Astrocyte (in vitro differentiated cells and primary cell): ENCODE data around the gene ZNF3. TPM values are rescaled to one million over a fixed set of nuclear protein-coding genes. Genes with fewer than 3 reads are reported as not detected.
A peak's percentile ranks its signal among the peaks of the same experiment; 100 is the strongest.

Experiments
- DNase-seq: peaks from one replicate; pipeline ENCODE4 v3.0.0-alpha.2; 2010; ENCODE audit warnings: low read depth
- FAIRE-seq: peaks from 2 replicates; lab custom pipeline; 2011; peaks lifted over from hg19 to GRCh38; lab: Jason Lieb, UNC
- H2AFZ ChIP-seq: 2 replicates; pipeline ENCODE4 v1.6.0; 2012; ENCODE audit warnings: low read depth, low read length, inconsistent platforms
- H3K27ac ChIP-seq: 2 replicates; pipeline ENCODE4 v1.5.1; 2011; ENCODE audit warnings: low read depth, low read length, inconsistent platforms
- H3K27me3 ChIP-seq: 2 replicates; pipeline ENCODE4 v1.6.0; 2011; ENCODE audit warnings: low read length, inconsistent platforms; ENCODE audit not compliant: insufficient read depth
- H3K36me3 ChIP-seq: 2 replicates; pipeline ENCODE4 v1.5.1; 2011; ENCODE audit warnings: low read length, inconsistent platforms; ENCODE audit not compliant: insufficient read depth
- H3K4me1 ChIP-seq: 2 replicates; pipeline ENCODE4 v1.5.1; 2011; ENCODE audit warnings: low read length, inconsistent platforms; ENCODE audit not compliant: insufficient read depth
- H3K4me2 ChIP-seq: 2 replicates; pipeline ENCODE4 v1.6.0; 2012; ENCODE audit warnings: low read length, inconsistent platforms
- H3K4me3 ChIP-seq: 2 replicates; pipeline ENCODE4 v1.5.1; 2011; ENCODE audit warnings: low read depth, mild to moderate bottlenecking, low read length, inconsistent platforms; ENCODE audit not compliant: insufficient read depth
- H3K79me2 ChIP-seq: 2 replicates; pipeline ENCODE4 v1.6.0; 2012; ENCODE audit warnings: mild to moderate bottlenecking, low read length, inconsistent platforms; ENCODE audit not compliant: insufficient read depth
- H3K9ac ChIP-seq: 2 replicates; pipeline ENCODE4 v1.6.0; 2012; ENCODE audit warnings: mild to moderate bottlenecking, low read length, inconsistent platforms
- H3K9me3 ChIP-seq: 2 replicates; pipeline ENCODE4 v1.5.1; 2012; ENCODE audit warnings: low read depth, mild to moderate bottlenecking, low read length, inconsistent platforms; ENCODE audit not compliant: insufficient read depth
- H4K20me1 ChIP-seq: 2 replicates; pipeline ENCODE4 v1.6.0; 2012; ENCODE audit warnings: low read length, inconsistent platforms; ENCODE audit not compliant: insufficient read depth
- H3K27ac Mint-ChIP-seq: one replicate; pipeline ENCODE4 v1.8.0; 2021; ENCODE audit warnings: mild to moderate bottlenecking, mixed read lengths; ENCODE audit not compliant: unreplicated experiment
- H3K27me3 Mint-ChIP-seq: one replicate; pipeline ENCODE4 v1.8.0; 2021; ENCODE audit warnings: low read depth, mixed read lengths; ENCODE audit not compliant: unreplicated experiment
- H3K36me3 Mint-ChIP-seq: one replicate; pipeline ENCODE4 v1.8.0; 2021; ENCODE audit warnings: low read depth, mixed read lengths; ENCODE audit not compliant: unreplicated experiment
- H3K4me1 Mint-ChIP-seq: one replicate; pipeline ENCODE4 v1.8.0; 2021; ENCODE audit warnings: low read depth, mixed read lengths; ENCODE audit not compliant: unreplicated experiment
- H3K4me3 Mint-ChIP-seq: one replicate; pipeline ENCODE4 v1.8.0; 2021; ENCODE audit warnings: mild to moderate bottlenecking, moderate library complexity, mixed read lengths; ENCODE audit not compliant: unreplicated experiment
- H3K9me3 Mint-ChIP-seq: one replicate; pipeline ENCODE4 v1.8.0; 2021; ENCODE audit warnings: mild to moderate bottlenecking, mixed read lengths; ENCODE audit not compliant: unreplicated experiment
- EZH2 ChIP-seq: IDR thresholded peaks from 2 replicates; pipeline ENCODE4 v1.6.1; 2012; ENCODE audit warnings: mild to moderate bottlenecking, low read length, inconsistent platforms; ENCODE audit not compliant: insufficient read depth
- total RNA-seq: library from RNA; stranded (reverse); gene quantifications from 2 replicates; pipeline ENCODE4 v1.2.1, GENCODE V29; 2021
- TF ChIP-seq, protein P1 (sequence below): IDR thresholded peaks from 2 replicates; pipeline ENCODE4 v1.5.1; 2011; ENCODE audit warnings: low read depth, mild to moderate bottlenecking, inconsistent platforms, low read length, moderate library complexity; ENCODE audit not compliant: insufficient read depth

The ZNF3 gene
- total RNA-seq, 1 donor from 2014 or later = 24.0 TPM

DNA sequence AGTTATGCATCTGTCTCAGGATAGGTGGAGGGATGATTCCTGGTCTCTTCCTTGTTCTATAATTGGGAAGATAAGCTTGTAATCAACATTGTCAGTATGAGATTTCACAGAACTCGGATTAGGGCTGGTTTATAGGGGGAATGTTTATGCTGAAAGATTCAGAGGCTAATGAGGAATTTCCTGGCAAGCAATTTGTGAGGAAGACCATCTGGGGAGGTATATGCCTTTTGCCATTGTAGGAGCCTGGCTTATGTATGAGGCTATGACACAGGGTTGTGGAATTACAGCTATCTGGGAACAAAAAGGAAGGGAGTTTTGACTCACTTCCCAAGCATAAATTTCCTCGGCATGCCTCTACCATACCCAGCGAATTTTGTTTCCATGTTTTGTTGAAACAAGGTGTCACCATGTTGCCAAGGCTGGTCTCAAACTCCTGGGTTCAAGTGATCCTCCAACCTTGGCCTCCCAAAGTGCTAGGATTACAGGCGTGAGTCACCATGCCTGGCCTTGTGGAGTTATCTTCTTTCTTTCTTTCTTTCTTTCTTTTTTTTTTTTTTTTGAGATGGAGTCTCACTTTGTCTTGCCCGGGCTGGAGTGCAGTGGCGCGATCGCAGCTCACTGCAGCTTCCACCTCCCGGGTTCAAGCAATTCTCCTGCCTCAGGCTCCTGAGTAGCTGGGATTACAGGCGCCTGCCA lies 5.7 kb upstream of the ZNF3 start:
- Histone ChIP-seq H3K4me1 (peaks cover 53% of the 10 kb centered on the region), H3K9ac (peak overlapping the region; percentile 49), H3K4me2 (peak overlapping the region; percentile 63), H4K20me1 (peaks cover 18% of the 10 kb centered on the region), H3K27me3 (no peaks in the 10 kb centered on the region), H3K4me3 (no peak overlapping the region), H3K79me2 (peaks cover 37% of the 10 kb centered on the region), H3K9me3 (no peaks in the 10 kb centered on the region), H3K36me3 (peaks cover 20% of the 10 kb centered on the region), H3K27ac (peak overlapping the region; percentile 84), H2AFZ (no peak overlapping the region)
- Mint-ChIP-seq H3K4me1 (peaks cover 14% of the 10 kb centered on the region), H3K36me3 (peaks cover 9% of the 10 kb centered on the region), H3K27ac (peak overlapping the region; percentile 44), H3K9me3 (no peaks in the 10 kb centered on the region), H3K4me3 (peak overlapping the region; percentile 95), H3K27me3 (no peaks in the 10 kb centered on the region)
- FAIRE-seq = peak; percentile 96
- TF ChIP-seq, protein P1, sequence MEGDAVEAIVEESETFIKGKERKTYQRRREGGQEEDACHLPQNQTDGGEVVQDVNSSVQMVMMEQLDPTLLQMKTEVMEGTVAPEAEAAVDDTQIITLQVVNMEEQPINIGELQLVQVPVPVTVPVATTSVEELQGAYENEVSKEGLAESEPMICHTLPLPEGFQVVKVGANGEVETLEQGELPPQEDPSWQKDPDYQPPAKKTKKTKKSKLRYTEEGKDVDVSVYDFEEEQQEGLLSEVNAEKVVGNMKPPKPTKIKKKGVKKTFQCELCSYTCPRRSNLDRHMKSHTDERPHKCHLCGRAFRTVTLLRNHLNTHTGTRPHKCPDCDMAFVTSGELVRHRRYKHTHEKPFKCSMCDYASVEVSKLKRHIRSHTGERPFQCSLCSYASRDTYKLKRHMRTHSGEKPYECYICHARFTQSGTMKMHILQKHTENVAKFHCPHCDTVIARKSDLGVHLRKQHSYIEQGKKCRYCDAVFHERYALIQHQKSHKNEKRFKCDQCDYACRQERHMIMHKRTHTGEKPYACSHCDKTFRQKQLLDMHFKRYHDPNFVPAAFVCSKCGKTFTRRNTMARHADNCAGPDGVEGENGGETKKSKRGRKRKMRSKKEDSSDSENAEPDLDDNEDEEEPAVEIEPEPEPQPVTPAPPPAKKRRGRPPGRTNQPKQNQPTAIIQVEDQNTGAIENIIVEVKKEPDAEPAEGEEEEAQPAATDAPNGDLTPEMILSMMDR = no peak
- TF ChIP-seq EZH2 = no peak
- peak; percentile 97 for DNase-seq

DNA sequence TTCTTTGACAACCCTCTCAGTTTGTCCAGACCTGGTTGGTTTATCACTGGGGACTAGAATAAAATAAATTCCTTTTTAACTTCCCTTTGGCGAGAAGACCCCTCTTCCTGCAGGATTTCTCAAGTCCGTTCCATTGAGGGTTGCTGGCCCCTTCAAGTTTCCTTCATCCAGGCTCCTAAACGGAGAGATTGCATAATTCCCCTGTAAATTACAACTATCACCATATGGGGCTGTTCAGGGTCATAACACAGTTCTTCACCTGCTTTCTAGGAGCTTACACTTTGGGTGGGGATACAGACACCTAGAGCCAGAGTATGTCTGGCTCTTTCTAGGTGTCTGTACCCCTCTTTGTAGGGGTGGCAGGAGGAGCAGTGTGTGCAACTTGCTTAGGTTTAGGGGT lies 4.0 kb upstream of the ZNF3 start:
- H3K36me3 Mint-ChIP-seq = peaks cover 4% of the 10 kb centered on the region

More for the DNA sequence above, 4.0 kb upstream of the ZNF3 start:
- Mint-ChIP-seq H3K27me3 (no peaks in the 10 kb centered on the region), H3K4me1 (peaks cover 14% of the 10 kb centered on the region), H3K4me3 (no peak overlapping the region), H3K27ac (no peak overlapping the region), H3K9me3 (no peaks in the 10 kb centered on the region)
- Histone ChIP-seq H3K9ac (no peak overlapping the region), H3K36me3 (peaks cover 4% of the 10 kb centered on the region), H3K9me3 (no peaks in the 10 kb centered on the region), H3K4me1 (peaks cover 46% of the 10 kb centered on the region), H3K27ac (no peak overlapping the region), H3K4me2 (no peak overlapping the region), H2AFZ (no peak overlapping the region), H4K20me1 (peaks cover 3% of the 10 kb centered on the region), H3K79me2 (peaks cover 32% of the 10 kb centered on the region), H3K4me3 (no peak overlapping the region), H3K27me3 (no peaks in the 10 kb centered on the region)
- TF ChIP-seq EZH2 = no peak
- TF ChIP-seq, protein P1 = no peak
- DNase-seq (no peak), FAIRE-seq (no peak)
